GM12878 (cell line): Measurements from ENCODE around the gene REL. TPM values are rescaled to one million over a fixed set of nuclear protein-coding genes. Genes with fewer than 3 reads are reported as not detected.

Experiments used
- ATAC-seq: fragments of 200-7000 bp; cut with Tn5 transposase; 3 replicates; pipeline ENCODE4 v1.9.1; 2020; ENCODE audit warnings: mild to moderate bottlenecking, moderate library complexity
- BruUV-seq: library from RNA; stranded (reverse); fragments of 400-500 nt; replicated peaks from 2 replicates; lab custom pipeline; 2021; lab: Mats Ljungman, UMichigan
- CTCF ChIA-PET: fragments of 300-600 bp; sonication (Branson Sonifier 250); formaldehyde crosslinking; extraction: SDS; loops from one replicate; lab custom pipeline; 2021; ENCODE audit warnings: inconsistent platforms; lab: Yijun Ruan, JAX
- POLR2A ChIA-PET: fragments of 350-600 bp; formaldehyde crosslinking; extraction: SDS; loops from one replicate; lab custom pipeline; 2021; ENCODE audit warnings: inconsistent platforms; lab: Charles Lee
- RAD21 ChIA-PET: fragments of 300-600 bp; sonication (Branson Sonifier 250); formaldehyde crosslinking; loops from one replicate; lab custom pipeline; 2023; ENCODE audit warnings: antibody characterized with exemption; ENCODE audit not compliant: unreplicated experiment; lab: Charles Lee
- SMC1A ChIA-PET: fragments of 300-600 bp; sonication (Branson Sonifier 250); formaldehyde crosslinking; loops from one replicate; lab custom pipeline; 2023; ENCODE audit not compliant: unreplicated experiment, uncharacterized antibody; lab: Charles Lee
- DNase-seq: peaks from one replicate; pipeline ENCODE4 v3.0.0-alpha.2; 2011; ENCODE audit warnings: low read depth, low spot score
- FAIRE-seq: peaks from 3 replicates; lab custom pipeline; 2011; peaks lifted over from hg19 to GRCh38; lab: Jason Lieb, UNC
- H2AFZ ChIP-seq: 2 replicates; pipeline ENCODE4 v1.6.0; 2011; ENCODE audit warnings: low read depth, low read length, control low read depth; ENCODE audit not compliant: control insufficient read depth
- H3K27ac ChIP-seq: 2 replicates; pipeline ENCODE4 v1.5.1; 2011; ENCODE audit warnings: control low read depth; ENCODE audit not compliant: control insufficient read depth, insufficient read depth
- H3K27me3 ChIP-seq, 2 experiments: replicated peaks in 1 of 2; 2 replicates each; pipeline versions ENCODE4 v1.6.0 to v1.6.1; 2011; ENCODE audit warnings: low read length in 1 of 2; ENCODE audit not compliant: control insufficient read depth in 2 of 2, insufficient read depth in 2 of 2
- H3K36me3 ChIP-seq, 2 experiments: 2 replicates each; pipeline ENCODE4 v1.5.1; 2011; ENCODE audit warnings: low read length in 1 of 2; ENCODE audit not compliant: control insufficient read depth in 2 of 2, insufficient read depth in 2 of 2
- H3K4me1 ChIP-seq: 2 replicates; pipeline ENCODE4 v1.6.1; 2011; ENCODE audit warnings: mild to moderate bottlenecking, low read length, moderate library complexity, mixed read lengths; ENCODE audit not compliant: control insufficient read depth, insufficient read depth
- H3K4me2 ChIP-seq: 2 replicates; pipeline ENCODE4 v1.6.0; 2011; ENCODE audit warnings: control low read depth; ENCODE audit not compliant: control insufficient read depth, insufficient read depth
- H3K4me3 ChIP-seq: fragments of 200-600 bp; sonication (generic); 2 replicates; pipeline ENCODE4 v1.5.1; 2016
- H3K79me2 ChIP-seq: 2 replicates; pipeline ENCODE4 v1.6.0; 2011; ENCODE audit warnings: low read length; ENCODE audit not compliant: control insufficient read depth, insufficient read depth
- H3K9ac ChIP-seq: 2 replicates; pipeline ENCODE4 v1.8.0; 2011; ENCODE audit warnings: low read length, control low read depth, mixed read lengths; ENCODE audit not compliant: control insufficient read depth, insufficient read depth
- H3K9me3 ChIP-seq: replicated peaks from 3 replicates; pipeline ENCODE4 v1.5.1; 2011; ENCODE audit warnings: mild to moderate bottlenecking, low read length; ENCODE audit not compliant: control insufficient read depth, insufficient read depth
- H4K20me1 ChIP-seq: 2 replicates; pipeline ENCODE4 v1.6.0; 2011; ENCODE audit not compliant: control insufficient read depth, insufficient read depth
- BHLHE40 ChIP-seq, 2 experiments: fragments of 450-650 bp in 1 of 2; IDR thresholded peaks; 2 replicates each; pipeline ENCODE4 v1.6.1; 2011 to 2017; ENCODE audit warnings: low read depth in 2 of 2, borderline replicate concordance in 1 of 2, improper control_type of control experiment in 1 of 2, low read length in 1 of 2, mild to moderate bottlenecking in 1 of 2
- BRCA1 ChIP-seq: IDR thresholded peaks from 2 replicates; pipeline ENCODE4 v1.6.1; 2011; ENCODE audit warnings: low read depth, low read length, improper control_type of control experiment
- CREM ChIP-seq: IDR thresholded peaks from 2 replicates; pipeline ENCODE4 v1.6.1; 2014; ENCODE audit warnings: antibody characterized with exemption, low read depth
- MYB ChIP-seq: fragments of 150-350 bp; IDR thresholded peaks from 2 replicates; pipeline ENCODE4 v1.6.1; 2014; ENCODE audit warnings: mild to moderate bottlenecking, low read depth, low read length, borderline replicate concordance
- RB1 ChIP-seq: fragments of 450-650 bp; formaldehyde crosslinking; IDR thresholded peaks from 2 replicates; pipeline ENCODE4 v1.6.1; 2017; ENCODE audit warnings: mild to moderate bottlenecking, borderline replicate concordance
- RELA ChIP-seq: fragments of 450-650 bp; IDR thresholded peaks from 2 replicates; pipeline ENCODE4 v1.8.0; 2014; ENCODE audit warnings: borderline replicate concordance; ENCODE audit not compliant: partially characterized antibody
- SKIL ChIP-seq: fragments of 450-650 bp; IDR thresholded peaks from 2 replicates; pipeline ENCODE4 v1.6.1; 2017; ENCODE audit warnings: mild to moderate bottlenecking, low read depth, inconsistent platforms; ENCODE audit not compliant: poor library complexity, severe bottlenecking
- SPI1 ChIP-seq: IDR thresholded peaks from 2 replicates; pipeline ENCODE4 v1.6.1; 2011; ENCODE audit warnings: low read depth, mild to moderate bottlenecking, low read length, moderate library complexity, borderline replicate concordance; ENCODE audit not compliant: insufficient read depth
- SREBF2 ChIP-seq: IDR thresholded peaks from 2 replicates; pipeline ENCODE4 v1.6.1; 2012; ENCODE audit warnings: mild to moderate bottlenecking, low read length
- WRNIP1 ChIP-seq: IDR thresholded peaks from 2 replicates; pipeline ENCODE4 v1.6.1; 2011; ENCODE audit warnings: low read depth, low read length, improper control_type of control experiment, borderline replicate concordance
- ZBTB33 ChIP-seq: fragments of 450-650 bp; IDR thresholded peaks from 2 replicates; pipeline ENCODE4 v1.6.1; 2017; ENCODE audit warnings: mild to moderate bottlenecking
- WGBS: methylation state at CpG from one replicate; pipeline ENCODE4 v1.1.6; 2016; ENCODE audit warnings: low lambda C conversion rate; ENCODE audit not compliant: insufficient replicate concordance, insufficient coverage; ENCODE audit errors: missing lambda C conversion rate; 5-methylcytosine and 5-hydroxymethylcytosine counted together
- in situ Hi-C: fragments of 300-500 bp; cut with MboI; formaldehyde crosslinking; loops from 9 replicates; pipeline ENCODE4 v1.14.3; 2018; ENCODE audit warnings: mixed read lengths
- intact Hi-C: fragments of 100-400 bp; cut with micrococcal nuclease; formaldehyde crosslinking; loops from one replicate; pipeline ENCODE4 v1.14.2; 2022; ENCODE audit not compliant: unreplicated experiment
- polyA plus RNA-seq, 11 experiments: library from polyadenylated mRNA; depleted of rRNA in 4 of 11; unstranded in 6 of 11; stranded (reverse) in 5 of 11; fragments of >200 nt; fragmentation: Nextera tagmentation in 4 of 11; fragmentation: Illumina TruSeq in 1 of 11; extraction: Ambion mirVana in 4 of 11; extraction: Trizol in 1 of 11; gene quantifications; 1 replicate in 1 of 11; 2 replicates in 10 of 11; pipeline versions ENCODE4 v1.2.1 to v1.2.3, GENCODE V29; 2011 to 2016; ENCODE audit warnings: inconsistent platforms in 2 of 11, missing spikeins in 2 of 11, low read depth in 1 of 11
- total RNA-seq, 4 experiments: library from RNA; depleted of rRNA in 3 of 4; stranded (reverse); fragments of >200 nt in 3 of 4; fragmentation: Illumina TruSeq in 1 of 4; extraction: Trizol in 1 of 4; gene quantifications; 2 replicates each; pipeline versions ENCODE4 v1.2.1 to v1.2.3, GENCODE V29; 2013 to 2021
- TF ChIP-seq, protein P1 (sequence below): fragments of 450-650 bp; IDR thresholded peaks from 2 replicates; pipeline ENCODE4 v1.6.1; 2016; ENCODE audit warnings: mild to moderate bottlenecking, moderate library complexity, borderline replicate concordance

REL gene
- total and polyA plus RNA-seq, 10 of the 15 experiments (the other 5 are each of a cell fraction or from before 2014, with no cell fraction given), result 6.3 to 52.4 (median 26.6) TPM

DNA sequence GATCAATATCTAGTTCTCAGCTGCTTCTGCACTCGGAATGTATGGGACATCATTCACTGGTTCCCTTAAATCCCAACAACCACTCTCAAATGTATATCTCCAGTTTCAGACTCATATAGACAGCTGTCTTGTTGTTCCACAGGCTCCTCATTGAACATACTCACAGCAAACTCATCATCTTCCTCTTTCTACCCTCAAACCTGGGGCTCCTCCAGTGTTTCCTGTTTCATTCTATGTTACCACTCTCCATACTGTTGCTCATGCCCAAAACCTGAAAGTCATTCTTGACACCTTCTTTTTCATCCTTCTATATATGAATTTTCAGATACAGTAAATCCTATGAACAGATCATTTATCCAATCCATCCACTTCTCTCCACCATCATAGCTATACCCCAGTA lies 18.7 kb upstream of the REL start:
- no peak for ATAC-seq
- no TSS peak for BruUV-seq
- SMC1A ChIA-PET, result interaction anchor here (0.8 to 1.4 kb wide), 4 partner anchors 22 to 513 kb away, joined by 3 to 4 read pairs (median 4); no protein-coding TSS in a partner anchor

More for the DNA sequence above, 18.7 kb upstream of the REL start:
- WGBS, result 100% methylated on average over 1 of the region's 1 CpG
- RAD21 ChIA-PET, result interaction anchor here (1.4 kb wide), 1 partner anchor 9 kb away, joined by 3 read pairs; no protein-coding TSS in a partner anchor
- H3K9ac ChIP-seq, result no peak overlapping the region
- H3K9me3 ChIP-seq, result peaks cover 5% of the 10 kb centered on the region; the same call in 2 of the 3 replicates
- FAIRE-seq (no peak), DNase-seq (no peak)
- H2AFZ ChIP-seq, result no peak overlapping the region
- no peak overlapping the region for H3K4me2 ChIP-seq
- H3K27me3 ChIP-seq, result no peaks in the 10 kb centered on the region
- H3K4me3 ChIP-seq, result no peak overlapping the region
- no peaks in the 10 kb centered on the region for H4K20me1 ChIP-seq
- no peaks in the 10 kb centered on the region for H3K79me2 ChIP-seq
- CTCF ChIA-PET, result interaction anchor here (1.0 to 2.3 kb wide), 6 partner anchors 14 to 137 kb away, joined by 3 to 7 read pairs (median 4); no protein-coding TSS in a partner anchor
- no peak overlapping the region for H3K27ac ChIP-seq
- in situ Hi-C loops (no loop called here), intact Hi-C loops (no loop called here)
- peaks cover 3% of the 10 kb centered on the region; the same call in 1 of the 2 replicates for H3K4me1 ChIP-seq
- no peaks in the 10 kb centered on the region for H3K36me3 ChIP-seq
- TF ChIP-seq SPI1, result no peak
- TF ChIP-seq SKIL, result no peak
- TF ChIP-seq ZBTB33, result no peak
- no peak for TF ChIP-seq CREM
- TF ChIP-seq BRCA1, result no peak
- TF ChIP-seq SREBF2, result no peak
- TF ChIP-seq MYB, result no peak
- TF ChIP-seq, protein P1, sequence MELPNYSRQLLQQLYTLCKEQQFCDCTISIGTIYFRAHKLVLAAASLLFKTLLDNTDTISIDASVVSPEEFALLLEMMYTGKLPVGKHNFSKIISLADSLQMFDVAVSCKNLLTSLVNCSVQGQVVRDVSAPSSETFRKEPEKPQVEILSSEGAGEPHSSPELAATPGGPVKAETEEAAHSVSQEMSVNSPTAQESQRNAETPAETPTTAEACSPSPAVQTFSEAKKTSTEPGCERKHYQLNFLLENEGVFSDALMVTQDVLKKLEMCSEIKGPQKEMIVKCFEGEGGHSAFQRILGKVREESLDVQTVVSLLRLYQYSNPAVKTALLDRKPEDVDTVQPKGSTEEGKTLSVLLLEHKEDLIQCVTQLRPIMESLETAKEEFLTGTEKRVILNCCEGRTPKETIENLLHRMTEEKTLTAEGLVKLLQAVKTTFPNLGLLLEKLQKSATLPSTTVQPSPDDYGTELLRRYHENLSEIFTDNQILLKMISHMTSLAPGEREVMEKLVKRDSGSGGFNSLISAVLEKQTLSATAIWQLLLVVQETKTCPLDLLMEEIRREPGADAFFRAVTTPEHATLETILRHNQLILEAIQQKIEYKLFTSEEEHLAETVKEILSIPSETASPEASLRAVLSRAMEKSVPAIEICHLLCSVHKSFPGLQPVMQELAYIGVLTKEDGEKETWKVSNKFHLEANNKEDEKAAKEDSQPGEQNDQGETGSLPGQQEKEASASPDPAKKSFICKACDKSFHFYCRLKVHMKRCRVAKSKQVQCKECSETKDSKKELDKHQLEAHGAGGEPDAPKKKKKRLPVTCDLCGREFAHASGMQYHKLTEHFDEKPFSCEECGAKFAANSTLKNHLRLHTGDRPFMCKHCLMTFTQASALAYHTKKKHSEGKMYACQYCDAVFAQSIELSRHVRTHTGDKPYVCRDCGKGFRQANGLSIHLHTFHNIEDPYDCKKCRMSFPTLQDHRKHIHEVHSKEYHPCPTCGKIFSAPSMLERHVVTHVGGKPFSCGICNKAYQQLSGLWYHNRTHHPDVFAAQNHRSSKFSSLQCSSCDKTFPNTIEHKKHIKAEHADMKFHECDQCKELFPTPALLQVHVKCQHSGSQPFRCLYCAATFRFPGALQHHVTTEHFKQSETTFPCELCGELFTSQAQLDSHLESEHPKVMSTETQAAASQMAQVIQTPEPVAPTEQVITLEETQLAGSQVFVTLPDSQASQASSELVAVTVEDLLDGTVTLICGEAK, result no peak
- no peak for TF ChIP-seq BHLHE40 (IDR thresholded peaks at IDR 0.05; ENCODE audit: borderline replicate concordance in 1 of 2, low read depth in 2 of 2, low read length in 1 of 2)
- TF ChIP-seq WRNIP1, result no peak
- TF ChIP-seq RB1, result no peak
- no peak for TF ChIP-seq RELA
- POLR2A ChIA-PET, result interaction anchor here (1.2 kb wide), 1 partner anchor 12 kb away, joined by 4 read pairs; no protein-coding TSS in a partner anchor
